ENCODE measurements around the gene SIRPA.

SIRPA gene

GRCh38 chr20:1887756-1888155, 7.5 kb upstream of the SIRPA start:
- peaks cover 4% of the 10 kb centered on the region for H3K79me2 ChIP-seq (ENCODE audit: low read length)

GRCh38 chr20:1888796-1889463, 6.3 kb upstream of the SIRPA start:
- Histone ChIP-seq H3K27me3 (ENCODE audit: low read depth, low read length) (peaks cover 8% of the 10 kb centered on the region; the same call in 1 of the 2 replicates), H3K4me1 (ENCODE audit: low read length) (peaks cover 9% of the 10 kb centered on the region), H3K4me3 (ENCODE audit: low read length) (no peak overlapping the region), H2AFZ (ENCODE audit: low read depth, low read length) (no peak overlapping the region), H3K4me2 (ENCODE audit: low read length) (no peak overlapping the region), H3K27ac (ENCODE audit: low read length) (no peak overlapping the region), H3K9ac (ENCODE audit: low read length) (no peak overlapping the region), H3K36me3 (replicated peaks; ENCODE audit: low read depth, low read length) (no peaks in the 10 kb centered on the region), H3K9me3 (ENCODE audit: insufficient read depth, low read length) (no peaks in the 10 kb centered on the region), H4K20me1 (ENCODE audit: insufficient read depth, low read length) (no peaks in the 10 kb centered on the region), H3K79me2 (ENCODE audit: low read length) (peaks cover 16% of the 10 kb centered on the region)
- TF ChIP-seq CTCF (IDR thresholded peaks at IDR 0.05; ENCODE audit: low read depth, low read length): no peak
- TF ChIP-seq EZH2phosphoT487 (IDR thresholded peaks at IDR 0.05; ENCODE audit: low read depth): no peak

More at GRCh38 chr20:1887756-1888155, 7.5 kb upstream of the SIRPA start:
- Histone ChIP-seq H3K27me3 (ENCODE audit: low read depth, low read length) (peaks cover 9% of the 10 kb centered on the region; the same call in 1 of the 2 replicates), H2AFZ (ENCODE audit: low read depth, low read length) (no peak overlapping the region), H3K4me3 (ENCODE audit: low read length) (no peak overlapping the region), H3K27ac (ENCODE audit: low read length) (no peak overlapping the region), H3K36me3 (replicated peaks; ENCODE audit: low read depth, low read length) (no peaks in the 10 kb centered on the region), H3K9ac (ENCODE audit: low read length) (no peak overlapping the region), H3K4me2 (ENCODE audit: low read length) (no peak overlapping the region), H3K9me3 (ENCODE audit: insufficient read depth, low read length) (no peaks in the 10 kb centered on the region), H4K20me1 (ENCODE audit: insufficient read depth, low read length) (no peaks in the 10 kb centered on the region), H3K4me1 (ENCODE audit: low read length) (peaks cover 9% of the 10 kb centered on the region)
- TF ChIP-seq CTCF (IDR thresholded peaks at IDR 0.05; ENCODE audit: low read depth, low read length) (no peak), EZH2phosphoT487 (IDR thresholded peaks at IDR 0.05; ENCODE audit: low read depth) (no peak)

- H3K4me3 ChIP-seq (ENCODE audit: low read length): no peak overlapping the region
- H3K36me3 ChIP-seq (replicated peaks; ENCODE audit: low read depth, low read length): no peaks in the 10 kb centered on the region
- no peak overlapping the region for H2AFZ ChIP-seq (ENCODE audit: low read depth, low read length)
- no peak overlapping the region for H3K4me2 ChIP-seq (ENCODE audit: low read length)
- no peak overlapping the region for H3K9ac ChIP-seq (ENCODE audit: low read length)
- no peak overlapping the region for H3K27ac ChIP-seq (ENCODE audit: low read length)
- H3K4me1 ChIP-seq (ENCODE audit: low read length): peaks cover 9% of the 10 kb centered on the region
- peaks cover 30% of the 10 kb centered on the region for H3K79me2 ChIP-seq (ENCODE audit: low read length)
- H4K20me1 ChIP-seq (ENCODE audit: insufficient read depth, low read length): no peaks in the 10 kb centered on the region
- H3K27me3 ChIP-seq (ENCODE audit: low read depth, low read length): no peaks in the 10 kb centered on the region
- TF ChIP-seq CTCF (IDR thresholded peaks at IDR 0.05; ENCODE audit: low read depth, low read length) (no peak), EZH2phosphoT487 (IDR thresholded peaks at IDR 0.05; ENCODE audit: low read depth) (no peak)
- no peaks in the 10 kb centered on the region for H3K9me3 ChIP-seq (ENCODE audit: insufficient read depth, low read length)
Observed at GRCh38 chr20:1890469-1891262, 4.5 kb upstream of the SIRPA start.
